GM23338 (cell line): Measurements from ENCODE around the gene IL16.

Experiments
- CREB1 ChIP-seq: fragments of 250-450 bp; sonication (Bioruptor Pico); IDR thresholded peaks from 2 replicates; pipeline ENCODE4 v1.5.0; 2020; ENCODE audit warnings: low read depth, mild to moderate bottlenecking, moderate library complexity
- CTCF ChIP-seq, 2 experiments: fragments of 200-600 bp in 1 of 2; sonication (generic) in 1 of 2; conservative IDR thresholded peaks; 2 replicates each; pipeline versions ENCODE4 v1.5.1 to v1.6.1; 2016 to 2017; ENCODE audit warnings: antibody characterized with exemption in 2 of 2, low read depth in 2 of 2, mild to moderate bottlenecking in 2 of 2, moderate library complexity in 1 of 2
- ETS1 ChIP-seq: IDR thresholded peaks from 2 replicates; pipeline ENCODE4 v1.6.1; 2016; ENCODE audit warnings: antibody characterized with exemption
- EZH2 ChIP-seq: fragments of 200-600 bp; sonication (generic); IDR thresholded peaks from one replicate; pipeline ENCODE4 v1.8.0; 2017; ENCODE audit warnings: antibody characterized with exemption, mild to moderate bottlenecking, low read depth; ENCODE audit not compliant: unreplicated experiment
- EZH2phosphoT487 ChIP-seq: fragments of 200-600 bp; sonication (generic); IDR thresholded peaks from one replicate; pipeline ENCODE4 v1.8.1; 2018; ENCODE audit warnings: antibody characterized with exemption; ENCODE audit not compliant: unreplicated experiment
- NANOG ChIP-seq: IDR thresholded peaks from 2 replicates; pipeline ENCODE4 v1.6.1; 2016; ENCODE audit warnings: antibody characterized with exemption, borderline replicate concordance
- POLR2AphosphoS5 ChIP-seq: IDR thresholded peaks from 2 replicates; pipeline ENCODE4 v1.6.1; 2016; ENCODE audit warnings: antibody characterized with exemption, low read depth
- TF ChIP-seq, protein P1 (sequence below): IDR thresholded peaks from one replicate; pipeline ENCODE4 v1.6.1; 2018; ENCODE audit warnings: antibody characterized with exemption; ENCODE audit not compliant: unreplicated experiment

- no peak for TF ChIP-seq CTCF (conservative IDR thresholded peaks at IDR 0.05; ENCODE audit: low read depth in 2 of 2)
- no peak for TF ChIP-seq POLR2AphosphoS5
- no peak for TF ChIP-seq EZH2phosphoT487
- TF ChIP-seq EZH2, result no peak
- TF ChIP-seq, protein P1, sequence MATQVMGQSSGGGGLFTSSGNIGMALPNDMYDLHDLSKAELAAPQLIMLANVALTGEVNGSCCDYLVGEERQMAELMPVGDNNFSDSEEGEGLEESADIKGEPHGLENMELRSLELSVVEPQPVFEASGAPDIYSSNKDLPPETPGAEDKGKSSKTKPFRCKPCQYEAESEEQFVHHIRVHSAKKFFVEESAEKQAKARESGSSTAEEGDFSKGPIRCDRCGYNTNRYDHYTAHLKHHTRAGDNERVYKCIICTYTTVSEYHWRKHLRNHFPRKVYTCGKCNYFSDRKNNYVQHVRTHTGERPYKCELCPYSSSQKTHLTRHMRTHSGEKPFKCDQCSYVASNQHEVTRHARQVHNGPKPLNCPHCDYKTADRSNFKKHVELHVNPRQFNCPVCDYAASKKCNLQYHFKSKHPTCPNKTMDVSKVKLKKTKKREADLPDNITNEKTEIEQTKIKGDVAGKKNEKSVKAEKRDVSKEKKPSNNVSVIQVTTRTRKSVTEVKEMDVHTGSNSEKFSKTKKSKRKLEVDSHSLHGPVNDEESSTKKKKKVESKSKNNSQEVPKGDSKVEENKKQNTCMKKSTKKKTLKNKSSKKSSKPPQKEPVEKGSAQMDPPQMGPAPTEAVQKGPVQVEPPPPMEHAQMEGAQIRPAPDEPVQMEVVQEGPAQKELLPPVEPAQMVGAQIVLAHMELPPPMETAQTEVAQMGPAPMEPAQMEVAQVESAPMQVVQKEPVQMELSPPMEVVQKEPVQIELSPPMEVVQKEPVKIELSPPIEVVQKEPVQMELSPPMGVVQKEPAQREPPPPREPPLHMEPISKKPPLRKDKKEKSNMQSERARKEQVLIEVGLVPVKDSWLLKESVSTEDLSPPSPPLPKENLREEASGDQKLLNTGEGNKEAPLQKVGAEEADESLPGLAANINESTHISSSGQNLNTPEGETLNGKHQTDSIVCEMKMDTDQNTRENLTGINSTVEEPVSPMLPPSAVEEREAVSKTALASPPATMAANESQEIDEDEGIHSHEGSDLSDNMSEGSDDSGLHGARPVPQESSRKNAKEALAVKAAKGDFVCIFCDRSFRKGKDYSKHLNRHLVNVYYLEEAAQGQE, result no peak
- TF ChIP-seq NANOG, result no peak
- TF ChIP-seq ETS1, result no peak
- no peak for TF ChIP-seq CREB1 (CRISPR knock-in tag)
Observed at GRCh38 chr15:81197255-81197630, 564 bp downstream of the IL16 start.
